BE2C (cell line): ENCODE measurements around the gene SEZ6.

Source experiments
- DNase-seq: peaks from one replicate; pipeline ENCODE4 v3.0.0-alpha.2; 2020
- H3K27me3 ChIP-seq: fragments of 250-450 bp; sonication (Bioruptor Pico); 2 replicates; pipeline ENCODE4 v1.5.1; 2020; ENCODE audit warnings: mild to moderate bottlenecking
- H3K36me3 ChIP-seq: fragments of 250-450 bp; sonication (Bioruptor Pico); 2 replicates; pipeline ENCODE4 v1.5.1; 2020; ENCODE audit warnings: mild to moderate bottlenecking
- H3K4me1 ChIP-seq: fragments of 250-450 bp; sonication (Bioruptor Pico); 2 replicates; pipeline ENCODE4 v1.5.1; 2020
- H3K4me3 ChIP-seq: 2 replicates; pipeline ENCODE4 v1.5.1; 2011; ENCODE audit warnings: low read depth, low read length
- H3K9me3 ChIP-seq: fragments of 250-450 bp; sonication (Bioruptor Pico); 2 replicates; pipeline ENCODE4 v1.5.1; 2020
- CTCF ChIP-seq: IDR thresholded peaks from 2 replicates; pipeline ENCODE4 v1.5.1; 2012; ENCODE audit warnings: mild to moderate bottlenecking, low read depth, low read length

Gene SEZ6

DNA sequence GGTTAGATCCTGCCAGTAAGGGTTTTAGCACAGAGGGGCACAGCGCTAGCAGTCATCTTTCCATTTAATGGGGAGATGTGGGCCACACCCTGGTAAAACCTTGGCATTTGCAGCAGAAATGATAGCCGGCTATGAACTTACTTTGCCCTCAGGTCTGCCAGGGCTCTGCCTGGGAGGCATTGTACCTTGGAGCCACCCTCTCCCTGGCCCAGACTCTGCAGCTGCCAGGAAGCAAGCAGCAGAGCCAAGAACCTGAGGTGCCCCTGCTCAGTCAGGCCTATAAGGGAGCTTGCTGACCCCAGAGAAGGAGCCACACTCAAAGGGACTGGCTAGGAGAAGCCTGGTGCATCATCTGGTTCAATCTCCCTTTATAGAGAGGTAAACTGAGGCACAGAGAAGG, 30.8 kb downstream of the SEZ6 start:
- no peak for TF ChIP-seq CTCF
- no peaks in the 10 kb centered on the region for H3K36me3 ChIP-seq
- H3K4me3 ChIP-seq, result no peak overlapping the region
- no peaks in the 10 kb centered on the region for H3K27me3 ChIP-seq
- H3K4me1 ChIP-seq, result peaks cover 17% of the 10 kb centered on the region
- no peak for DNase-seq
- H3K9me3 ChIP-seq, result no peaks in the 10 kb centered on the region

- no peak for DNase-seq
- Histone ChIP-seq H3K9me3 (no peaks in the 10 kb centered on the region), H3K27me3 (no peaks in the 10 kb centered on the region), H3K36me3 (no peaks in the 10 kb centered on the region), H3K4me1 (peaks cover 17% of the 10 kb centered on the region), H3K4me3 (no peak overlapping the region)
- TF ChIP-seq CTCF, result no peak
These were observed 31.4 kb downstream of the SEZ6 start for GRCh38 chr17:28974451-28974850.

GRCh38 chr17:28973425-28973824, 32.4 kb downstream of the SEZ6 start:
- TF ChIP-seq CTCF, result peak; percentile 18; the same call in 1 of the 2 replicates
- DNase-seq, result peak; percentile 73
- Histone ChIP-seq H3K9me3 (no peaks in the 10 kb centered on the region), H3K27me3 (no peaks in the 10 kb centered on the region), H3K4me1 (peaks cover 17% of the 10 kb centered on the region), H3K36me3 (no peaks in the 10 kb centered on the region), H3K4me3 (no peak overlapping the region)

DNA sequence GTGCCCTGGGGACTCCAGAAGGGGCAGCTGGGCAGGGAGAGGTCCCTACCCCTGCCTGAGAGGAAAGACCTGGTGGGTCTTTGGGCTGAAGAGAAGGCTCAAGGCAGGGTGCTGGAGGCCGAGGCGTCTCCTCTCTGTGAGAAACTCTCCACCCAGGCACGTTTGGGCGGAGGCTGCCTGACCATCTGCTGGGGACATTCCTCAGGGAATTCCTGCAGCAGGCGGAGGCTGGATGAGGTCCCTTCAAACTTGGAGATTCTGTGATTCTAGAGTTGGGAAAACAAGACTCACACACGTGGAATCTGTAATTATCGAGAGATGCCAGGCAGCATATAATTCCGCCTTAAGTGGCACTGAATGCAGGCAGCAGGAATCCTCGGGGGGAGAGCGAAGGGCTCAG, 33.4 kb downstream of the SEZ6 start:
- H3K9me3 ChIP-seq, result no peaks in the 10 kb centered on the region
- H3K36me3 ChIP-seq, result no peaks in the 10 kb centered on the region
- H3K4me1 ChIP-seq, result peaks cover 17% of the 10 kb centered on the region
- no peak for TF ChIP-seq CTCF
- no peaks in the 10 kb centered on the region for H3K27me3 ChIP-seq
- DNase-seq, result no peak
- no peak overlapping the region for H3K4me3 ChIP-seq

GRCh38 chr17:28970879-28971278, 35.0 kb downstream of the SEZ6 start:
- Histone ChIP-seq H3K4me1 (peaks cover 17% of the 10 kb centered on the region), H3K36me3 (no peaks in the 10 kb centered on the region), H3K4me3 (no peak overlapping the region), H3K27me3 (no peaks in the 10 kb centered on the region), H3K9me3 (no peaks in the 10 kb centered on the region)
- TF ChIP-seq CTCF, result no peak
- no peak for DNase-seq

- no peak for DNase-seq
- TF ChIP-seq CTCF, result no peak
- peaks cover 17% of the 10 kb centered on the region for H3K4me1 ChIP-seq
- H3K4me3 ChIP-seq, result no peak overlapping the region
- no peaks in the 10 kb centered on the region for H3K9me3 ChIP-seq
- H3K27me3 ChIP-seq, result no peaks in the 10 kb centered on the region
- no peaks in the 10 kb centered on the region for H3K36me3 ChIP-seq
These were observed 36.0 kb downstream of the SEZ6 start for GRCh38 chr17:28969706-28970393.
